Liver (tissue), 9 donors: ENCODE data around the gene BCL7B. TPM values are rescaled to one million over a fixed set of nuclear protein-coding genes. Genes with fewer than 3 reads are reported as not detected.

Experiments used
- DNase-seq: peaks from one replicate; pipeline ENCODE4 v3.0.0-alpha.2; 2017; ENCODE audit warnings: low spot score
- H3K27ac ChIP-seq, 2 donors: one replicate each; pipeline ENCODE4 v1.7.0; 2013; ENCODE audit warnings: inconsistent platforms in 2 of 2, low read length in 2 of 2, control low read depth in 1 of 2, low read depth in 1 of 2, mild to moderate bottlenecking in 1 of 2
- H3K27me3 ChIP-seq, 4 donors: one replicate each; pipeline versions ENCODE4 v1.6.1 to v1.7.0; 2013; ENCODE audit warnings: low read length in 3 of 4, inconsistent platforms in 1 of 4, mild to moderate bottlenecking in 1 of 4, moderate library complexity in 1 of 4; ENCODE audit not compliant: control insufficient read depth in 4 of 4, insufficient read depth in 4 of 4
- H3K36me3 ChIP-seq, 4 donors: one replicate each; pipeline versions ENCODE4 v1.6.1 to v1.7.0; 2013; ENCODE audit warnings: low read length in 3 of 4, mild to moderate bottlenecking in 3 of 4, low read depth in 1 of 4, moderate library complexity in 1 of 4; ENCODE audit not compliant: control insufficient read depth in 4 of 4, insufficient read depth in 3 of 4
- H3K4me1 ChIP-seq, 4 donors: one replicate each; pipeline versions ENCODE4 v1.6.1 to v1.7.0; 2013; ENCODE audit warnings: low read length in 3 of 4, mild to moderate bottlenecking in 3 of 4, moderate library complexity in 1 of 4; ENCODE audit not compliant: control insufficient read depth in 4 of 4, insufficient read depth in 4 of 4
- H3K4me3 ChIP-seq, 3 donors: one replicate each; pipeline versions ENCODE4 v1.6.1 to v1.7.0; 2013; ENCODE audit warnings: low read length in 3 of 3, control low read depth in 1 of 3, low read depth in 1 of 3, mild to moderate bottlenecking in 1 of 3
- H3K9ac ChIP-seq, 2 donors: one replicate each; pipeline ENCODE4 v1.7.0; 2013; ENCODE audit warnings: low read length in 2 of 2, mild to moderate bottlenecking in 2 of 2, moderate library complexity in 2 of 2, control low read depth in 1 of 2, low read depth in 1 of 2
- H3K9me3 ChIP-seq, 4 donors: one replicate each; pipeline versions ENCODE4 v1.6.1 to v1.7.0; 2013; ENCODE audit warnings: low read length in 3 of 4; ENCODE audit not compliant: control insufficient read depth in 4 of 4
- ATF3 ChIP-seq: IDR thresholded peaks from 2 replicates; pipeline ENCODE4 v1.6.1; 2016; ENCODE audit warnings: antibody characterized with exemption
- CTCF ChIP-seq: fragments of 150-350 bp; IDR thresholded peaks from 2 replicates; pipeline ENCODE4 v1.5.1; 2017; ENCODE audit warnings: improper control_type of control experiment, low read depth, low read length; ENCODE audit not compliant: missing input control
- FOXA1 ChIP-seq: IDR thresholded peaks from 2 replicates; pipeline ENCODE4 v1.6.1; 2016; ENCODE audit warnings: antibody characterized with exemption
- FOXA2 ChIP-seq: IDR thresholded peaks from 2 replicates; pipeline ENCODE4 v1.6.1; 2016; ENCODE audit warnings: antibody characterized with exemption
- GABPA ChIP-seq, 2 donors: IDR thresholded peaks in 1 of 2; conservative IDR thresholded peaks in 1 of 2; 2 replicates each; pipeline ENCODE4 v1.6.1; 2016; ENCODE audit warnings: antibody characterized with exemption in 2 of 2, mild to moderate bottlenecking in 1 of 2, moderate library complexity in 1 of 2
- HNF4G ChIP-seq: IDR thresholded peaks from 2 replicates; pipeline ENCODE4 v1.6.1; 2016; ENCODE audit warnings: antibody characterized with exemption
- JUND ChIP-seq, 2 donors: IDR thresholded peaks; 2 replicates each; pipeline ENCODE4 v1.6.1; 2016; ENCODE audit warnings: antibody characterized with exemption in 2 of 2
- MAX ChIP-seq: IDR thresholded peaks from 2 replicates; pipeline ENCODE4 v1.6.1; 2016; ENCODE audit warnings: antibody characterized with exemption
- NR2F2 ChIP-seq: IDR thresholded peaks from 2 replicates; pipeline ENCODE4 v1.6.1; 2016; ENCODE audit warnings: antibody characterized with exemption
- RAD21 ChIP-seq, 2 donors: IDR thresholded peaks; 2 replicates each; pipeline ENCODE4 v1.6.1; 2016; ENCODE audit warnings: antibody characterized with exemption in 2 of 2, mild to moderate bottlenecking in 2 of 2
- REST ChIP-seq: IDR thresholded peaks from 2 replicates; pipeline ENCODE4 v1.6.1; 2016; ENCODE audit warnings: antibody characterized with exemption, mild to moderate bottlenecking
- RXRA ChIP-seq, 2 donors: IDR thresholded peaks; 2 replicates each; pipeline ENCODE4 v1.6.1; 2017 to 2018; ENCODE audit warnings: antibody characterized with exemption in 2 of 2, mild to moderate bottlenecking in 1 of 2
- SP1 ChIP-seq: IDR thresholded peaks from 2 replicates; pipeline ENCODE4 v1.6.1; 2018; ENCODE audit warnings: antibody characterized with exemption, mild to moderate bottlenecking
- TAF1 ChIP-seq: conservative IDR thresholded peaks from 2 replicates; pipeline ENCODE4 v1.6.1; 2016; ENCODE audit warnings: antibody characterized with exemption, mild to moderate bottlenecking
- ZBTB33 ChIP-seq: IDR thresholded peaks from 2 replicates; pipeline ENCODE4 v1.6.1; 2016; ENCODE audit warnings: antibody characterized with exemption
- WGBS: extraction: QIAGEN DNeasy Blood & Tissue Kit; methylation state at CpG from one replicate; pipeline ENCODE4 v1.1.7; 2013; 5-methylcytosine and 5-hydroxymethylcytosine counted together
- polyA plus RNA-seq, 2 donors: library from polyadenylated mRNA; stranded (reverse) in 1 of 2; unstranded in 1 of 2; fragments of 200-250 nt in 1 of 2; fragments of >200 nt in 1 of 2; fragmentation: Nextera tagmentation in 1 of 2; extraction: Ambion mirVana in 1 of 2; gene quantifications; one replicate each; pipeline versions ENCODE4 v1.2.1 to v1.2.3, GENCODE V29; 2013 to 2015
- total RNA-seq, 2 donors: library from RNA; depleted of rRNA; stranded (reverse); fragments of >200 nt; gene quantifications; one replicate each; pipeline ENCODE4 v1.2.3, GENCODE V29; 2014
- donor health status: healthy.
- donor health status: healthy.
- donor health status: healthy.
- donor health status: healthy.
- donor health status: healthy.

BCL7B gene
- total and polyA plus RNA-seq, 4 donors = 13.2 to 27.5 (median 21.2) TPM

- no peaks in the 10 kb centered on the region for H3K27me3 ChIP-seq
- no peaks in the 10 kb centered on the region for H3K9me3 ChIP-seq
- H3K9ac ChIP-seq = no peak overlapping the region
- H3K36me3 ChIP-seq = peaks cover 4 to 23% (median 19%) of the 10 kb centered on the region in 4 donors
- H3K4me1 ChIP-seq = no peaks in the 10 kb centered on the region
- DNase-seq = no peak
- no peak for TF ChIP-seq SP1
- no peak for TF ChIP-seq NR2F2
- no peak for TF ChIP-seq FOXA1
- no peak for TF ChIP-seq GABPA (IDR thresholded peaks at IDR 0.05 in 1 of 2, conservative IDR thresholded peaks at IDR 0.05 in 1 of 2)
- TF ChIP-seq TAF1 = no peak
- no peak for TF ChIP-seq MAX
- no peak for TF ChIP-seq JUND (IDR thresholded peaks at IDR 0.05)
- no peak for TF ChIP-seq ZBTB33
- TF ChIP-seq RXRA (IDR thresholded peaks at IDR 0.05) = no peak
- no peak for TF ChIP-seq CTCF
- TF ChIP-seq FOXA2 = no peak
- TF ChIP-seq RAD21 (IDR thresholded peaks at IDR 0.05) = no peak
- TF ChIP-seq HNF4G = no peak
- TF ChIP-seq REST = no peak
- no peak for TF ChIP-seq ATF3
- H3K27ac ChIP-seq = no peak overlapping the region
- H3K4me3 ChIP-seq = no peak overlapping the region
- 91% methylated on average over 9 of the region's 9 CpGs for WGBS
Observed at GRCh38 chr7:73595358-73595757, 37.9 kb upstream of the BCL7B start.
